Activated CD4-positive, alpha-beta memory T cell treated with anti-CD3 and anti-CD28 coated beads for 36 hours (primary cell): ENCODE measurements around the gene ADAM33. TPM values are rescaled to one million over a fixed set of nuclear protein-coding genes. Genes with fewer than 3 reads are reported as not detected.
A peak's percentile ranks its signal among the peaks of the same experiment; 100 is the strongest.

Source experiments
- CTCF ChIA-PET: fragments of 350-600 bp; sonication (Branson Sonifier 250); formaldehyde crosslinking; loops from one replicate; lab custom pipeline; 2021; ENCODE audit warnings: antibody characterized with exemption, inconsistent platforms; lab: Charles Lee
- POLR2A ChIA-PET: fragments of 350-600 bp; sonication (Branson Sonifier 250); formaldehyde crosslinking; loops from one replicate; lab custom pipeline; 2021; ENCODE audit warnings: antibody characterized with exemption; lab: Charles Lee
- DNase-seq: peaks from one replicate; pipeline ENCODE4 v3.0.0-alpha.2; 2020
- H3K27ac Mint-ChIP-seq: one replicate; pipeline ENCODE4 v1.8.0; 2021; ENCODE audit warnings: mixed read lengths
- H3K27me3 Mint-ChIP-seq: one replicate; pipeline ENCODE4 v1.8.0; 2021; ENCODE audit warnings: mixed read lengths
- H3K36me3 Mint-ChIP-seq: one replicate; pipeline ENCODE4 v1.8.0; 2021; ENCODE audit warnings: mixed read lengths
- H3K4me1 Mint-ChIP-seq: one replicate; pipeline ENCODE4 v1.8.0; 2021; ENCODE audit warnings: low read depth, mixed read lengths
- H3K4me3 Mint-ChIP-seq: one replicate; pipeline ENCODE4 v1.8.0; 2021; ENCODE audit warnings: mild to moderate bottlenecking, mixed read lengths
- H3K9me3 Mint-ChIP-seq: one replicate; pipeline ENCODE4 v1.8.0; 2021; ENCODE audit warnings: mixed read lengths
- intact Hi-C: fragments of 100-400 bp; cut with micrococcal nuclease; formaldehyde crosslinking; loops from one replicate; pipeline ENCODE4 v1.15.1; 2023
- total RNA-seq, 2 experiments: library from RNA; stranded (reverse); gene quantifications; one replicate each; pipeline ENCODE4 v1.2.3, GENCODE V29; 2021

ADAM33 gene
- total RNA-seq, 2 experiments from 2014 or later: not detected

GRCh38 chr20:3671986-3672546 lies 9.7 kb downstream of the ADAM33 start:
- Mint-ChIP-seq H3K4me3 (no peak overlapping the region), H3K9me3 (no peaks in the 10 kb centered on the region), H3K27ac (no peak overlapping the region), H3K4me1 (peaks cover 5% of the 10 kb centered on the region), H3K36me3 (no peaks in the 10 kb centered on the region), H3K27me3 (peaks cover 43% of the 10 kb centered on the region)
- DNase-seq: no peak
- intact Hi-C loops: no loop called here
- CTCF ChIA-PET: interaction anchor here (0.6 to 2.9 kb wide), 6 partner anchors 27 to 413 kb away, joined by 3 to 7 read pairs (median 4); no protein-coding TSS in a partner anchor
- POLR2A ChIA-PET: no interaction called here

DNA sequence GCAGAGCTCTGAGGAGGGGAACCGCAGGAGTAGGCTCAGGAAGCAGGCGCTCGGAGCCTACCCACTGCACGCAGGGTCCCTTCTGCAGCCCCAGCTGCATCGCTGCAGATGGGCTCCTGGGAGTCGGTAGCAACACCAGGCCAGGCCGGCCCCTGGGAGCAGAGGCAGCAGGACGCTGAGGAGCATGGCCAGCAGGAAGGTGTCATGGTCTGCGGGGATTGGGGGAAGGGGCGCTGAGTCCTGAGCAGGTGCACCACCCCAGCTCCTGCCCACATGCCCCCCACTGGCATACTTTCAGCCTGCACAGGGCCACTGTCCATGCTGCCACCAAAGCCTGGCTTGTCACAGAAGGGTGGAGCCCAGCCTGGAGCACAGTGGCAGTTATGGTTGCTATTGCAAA lies 10.9 kb downstream of the ADAM33 start:
- no peaks in the 10 kb centered on the region for H3K9me3 Mint-ChIP-seq
- peaks cover 39% of the 10 kb centered on the region for H3K27me3 Mint-ChIP-seq
- ChIA-PET POLR2A (no interaction called here), CTCF (interaction anchor here (1.1 to 1.5 kb wide), 3 partner anchors 28 to 82 kb away, joined by 3 to 4 read pairs (median 4); no protein-coding TSS in a partner anchor)
- no peak overlapping the region for H3K4me3 Mint-ChIP-seq
- no peak overlapping the region for H3K27ac Mint-ChIP-seq
- no peak for DNase-seq
- H3K36me3 Mint-ChIP-seq: no peaks in the 10 kb centered on the region
- intact Hi-C loops: no loop called here
- peaks cover 14% of the 10 kb centered on the region for H3K4me1 Mint-ChIP-seq

GRCh38 chr20:3670511-3670910 lies 11.3 kb downstream of the ADAM33 start:
- Mint-ChIP-seq H3K9me3 (no peaks in the 10 kb centered on the region), H3K36me3 (no peaks in the 10 kb centered on the region), H3K4me3 (no peak overlapping the region), H3K27ac (no peak overlapping the region), H3K27me3 (peaks cover 38% of the 10 kb centered on the region), H3K4me1 (peaks cover 17% of the 10 kb centered on the region)
- ChIA-PET CTCF (no interaction called here), POLR2A (no interaction called here)
- DNase-seq: no peak
- intact Hi-C loops: no loop called here

DNA sequence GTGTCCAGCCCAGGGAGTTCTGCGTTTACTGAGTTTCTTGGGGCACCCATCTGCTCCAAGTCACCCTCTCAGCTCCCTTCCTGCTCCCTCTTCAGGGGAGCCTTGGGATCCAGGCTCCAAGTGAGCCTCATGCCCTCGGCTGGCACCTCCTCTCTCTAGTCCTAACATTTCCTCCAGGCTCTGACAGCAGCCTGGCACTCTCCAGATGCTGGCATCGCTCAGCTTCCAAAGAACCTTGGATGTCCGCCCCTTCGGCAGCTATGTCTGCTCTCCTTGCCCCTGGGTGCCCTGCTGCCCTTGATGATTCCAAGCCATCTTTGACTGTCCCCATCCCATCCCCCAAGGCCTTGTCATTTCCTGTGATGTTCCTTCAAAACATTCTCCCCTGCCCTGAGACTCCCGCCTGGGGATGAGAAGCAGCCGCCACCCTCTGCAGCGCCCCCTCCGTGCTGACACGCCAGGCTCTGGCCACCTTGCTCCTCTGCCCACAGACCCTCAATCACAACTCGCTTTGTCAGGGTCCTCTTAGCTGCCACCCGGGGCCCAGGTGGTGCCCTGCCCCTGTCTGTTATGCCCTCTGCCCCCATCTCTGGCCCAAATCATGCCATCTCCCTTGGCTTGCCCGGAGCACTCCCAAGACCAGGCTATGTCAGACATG lies 12.0 kb downstream of the ADAM33 start:
- Mint-ChIP-seq H3K27me3 (peaks cover 31% of the 10 kb centered on the region), H3K4me3 (no peak overlapping the region), H3K9me3 (no peaks in the 10 kb centered on the region), H3K4me1 (peaks cover 17% of the 10 kb centered on the region), H3K27ac (no peak overlapping the region), H3K36me3 (no peaks in the 10 kb centered on the region)
- intact Hi-C loops: no loop called here
- ChIA-PET POLR2A (no interaction called here), CTCF (no interaction called here)
- no peak for DNase-seq

- ChIA-PET POLR2A (no interaction called here), CTCF (interaction anchor here (1.3 to 2.7 kb wide), 3 partner anchors 10 to 43 kb away, joined by 4 to 15 read pairs (median 11); no protein-coding TSS in a partner anchor)
- Mint-ChIP-seq H3K4me1 (peaks cover 14% of the 10 kb centered on the region), H3K27ac (no peak overlapping the region), H3K36me3 (no peaks in the 10 kb centered on the region), H3K27me3 (peaks cover 24% of the 10 kb centered on the region), H3K4me3 (no peak overlapping the region), H3K9me3 (no peaks in the 10 kb centered on the region)
- intact Hi-C loops: no loop called here
- DNase-seq: no peak
These were observed 14.3 kb downstream of the ADAM33 start for GRCh38 chr20:3667434-3668037.

GRCh38 chr20:3663858-3664257 lies 18.0 kb downstream of the ADAM33 start:
- peaks cover 21% of the 10 kb centered on the region for H3K4me1 Mint-ChIP-seq
- no peaks in the 10 kb centered on the region for H3K36me3 Mint-ChIP-seq
- ChIA-PET CTCF (interaction anchor here (2.1 kb wide), 1 partner anchor 13 kb away, joined by 6 read pairs; no protein-coding TSS in a partner anchor), POLR2A (no interaction called here)
- no peak overlapping the region for H3K4me3 Mint-ChIP-seq
- no peaks in the 10 kb centered on the region for H3K9me3 Mint-ChIP-seq
- no peak for DNase-seq
- intact Hi-C loops: no loop called here
- H3K27me3 Mint-ChIP-seq: peaks cover 29% of the 10 kb centered on the region
- H3K27ac Mint-ChIP-seq: no peak overlapping the region

GRCh38 chr20:3663031-3663701 lies 18.6 kb downstream of the ADAM33 start, which contains the start of gene GFRA4:
GFRA4 (minus strand) TSS chr20:3663399; CDS start chr20:3663399, 0 bp downstream.
- no peak within 1 kb of the TSS for H3K4me3 Mint-ChIP-seq
- no peak for DNase-seq
- H3K27me3 Mint-ChIP-seq: peaks cover 31% of the 10 kb centered on the region
- CTCF ChIA-PET: interaction anchor here (2.1 kb wide), 1 partner anchor 13 kb away, joined by 6 read pairs; no protein-coding TSS in a partner anchor
- H3K36me3 Mint-ChIP-seq: no peaks in the 10 kb centered on the region
- no peaks in the 10 kb centered on the region for H3K9me3 Mint-ChIP-seq
- intact Hi-C loops: no loop called here
- POLR2A ChIA-PET: no interaction called here
- no peak within 1 kb of the TSS for H3K27ac Mint-ChIP-seq
- peaks cover 23% of the 10 kb centered on the region for H3K4me1 Mint-ChIP-seq

- no peak overlapping the region for H3K4me3 Mint-ChIP-seq
These were observed 19.8 kb downstream of the ADAM33 start for GRCh38 chr20:3661814-3662665.

GRCh38 chr20:3661060-3661813 lies 20.6 kb downstream of the ADAM33 start:
- H3K9me3 Mint-ChIP-seq: no peaks in the 10 kb centered on the region
- ChIA-PET POLR2A (no interaction called here), CTCF (no interaction called here)
- no peaks in the 10 kb centered on the region for H3K36me3 Mint-ChIP-seq
- intact Hi-C loops: no loop called here
- H3K4me1 Mint-ChIP-seq: peaks cover 15% of the 10 kb centered on the region
- H3K27me3 Mint-ChIP-seq: peaks cover 31% of the 10 kb centered on the region
- DNase-seq: peak; percentile 7
- no peak overlapping the region for H3K4me3 Mint-ChIP-seq
- H3K27ac Mint-ChIP-seq: no peak overlapping the region

More at GRCh38 chr20:3661814-3662665, 19.8 kb downstream of the ADAM33 start:
- Mint-ChIP-seq H3K4me1 (peaks cover 20% of the 10 kb centered on the region), H3K27me3 (peaks cover 31% of the 10 kb centered on the region), H3K9me3 (no peaks in the 10 kb centered on the region), H3K27ac (no peak overlapping the region), H3K36me3 (no peaks in the 10 kb centered on the region)
- CTCF ChIA-PET: interaction anchor here (2.1 kb wide), 1 partner anchor 14 kb away, joined by 6 read pairs; no protein-coding TSS in a partner anchor
- no peak for DNase-seq
- intact Hi-C loops: no loop called here
- POLR2A ChIA-PET: no interaction called here

GRCh38 chr20:3660262-3661059 lies 21.3 kb downstream of the ADAM33 start:
- H3K27ac Mint-ChIP-seq: no peak overlapping the region
- peaks cover 31% of the 10 kb centered on the region for H3K27me3 Mint-ChIP-seq

More at GRCh38 chr20:3660262-3661059, 21.3 kb downstream of the ADAM33 start:
- no peaks in the 10 kb centered on the region for H3K36me3 Mint-ChIP-seq
- DNase-seq: peak; percentile 9
- no peaks in the 10 kb centered on the region for H3K9me3 Mint-ChIP-seq
- POLR2A ChIA-PET: no interaction called here
- no peak overlapping the region for H3K4me3 Mint-ChIP-seq
- CTCF ChIA-PET: no interaction called here
- peaks cover 9% of the 10 kb centered on the region for H3K4me1 Mint-ChIP-seq
- intact Hi-C loops: no loop called here
